IgD-negative memory B cell (primary cell): ENCODE data around the gene DHRS12. TPM values are rescaled to one million over a fixed set of nuclear protein-coding genes. Genes with fewer than 3 reads are reported as not detected.

ENCODE experiments used
- H3K27ac Mint-ChIP-seq, 3 donors: one replicate each; pipeline ENCODE4 v1.8.0; 2020 to 2022; ENCODE audit warnings: mild to moderate bottlenecking in 3 of 3, mixed read lengths in 3 of 3, moderate library complexity in 1 of 3
- H3K27me3 Mint-ChIP-seq: one replicate; pipeline ENCODE4 v1.8.0; 2021; ENCODE audit warnings: mixed read lengths
- H3K36me3 Mint-ChIP-seq: one replicate; pipeline ENCODE4 v1.8.0; 2020; ENCODE audit warnings: mild to moderate bottlenecking, mixed read lengths
- H3K4me1 Mint-ChIP-seq, 3 donors: one replicate each; pipeline ENCODE4 v1.8.0; 2020 to 2022; ENCODE audit warnings: mixed read lengths in 3 of 3, mild to moderate bottlenecking in 1 of 3
- H3K4me3 Mint-ChIP-seq, 4 donors: one replicate each; pipeline ENCODE4 v1.8.0; 2020 to 2022; ENCODE audit warnings: mild to moderate bottlenecking in 4 of 4, mixed read lengths in 4 of 4, moderate library complexity in 3 of 4
- H3K9me3 Mint-ChIP-seq, 3 donors: one replicate each; pipeline ENCODE4 v1.8.0; 2020 to 2021; ENCODE audit warnings: mixed read lengths in 3 of 3, mild to moderate bottlenecking in 1 of 3
- polyA plus RNA-seq: library from polyadenylated mRNA; unstranded; fragments of 300-500 nt; fragmentation: Illumina TruSeq; gene quantifications from one replicate; pipeline ENCODE4 v1.2.3, GENCODE V29; 2021

The DHRS12 gene
- 22.0 TPM for polyA plus RNA-seq

GRCh38 chr13:51803422-51804294 lies at the start of gene DHRS12:
Gene DHRS12 (minus strand): TSS chr13:51804163. CDS start chr13:51799659, 4,504 bp downstream.
- peak within 1 kb of the TSS; percentile 93 to 100 (median 99) for H3K27ac Mint-ChIP-seq
- H3K9me3 Mint-ChIP-seq: no peaks in the 10 kb centered on the region
- H3K36me3 Mint-ChIP-seq: peaks cover under 1% of the 10 kb centered on the region
- H3K4me1 Mint-ChIP-seq: peaks cover 12 to 30% (median 20%) of the 10 kb centered on the region in 3 donors
- H3K27me3 Mint-ChIP-seq: no peaks in the 10 kb centered on the region
- H3K4me3 Mint-ChIP-seq: peak within 1 kb of the TSS; percentile 92 to 99 (median 98)

GRCh38 chr13:51849145-51850101 lies 45.5 kb upstream of the DHRS12 start:
- Mint-ChIP-seq H3K4me1 (peaks cover 0 to 4% (median 3%) of the 10 kb centered on the region in 3 donors), H3K4me3 (no peak overlapping the region), H3K27me3 (peaks cover 17% of the 10 kb centered on the region), H3K9me3 (no peaks in the 10 kb centered on the region), H3K27ac (no peak overlapping the region), H3K36me3 (no peaks in the 10 kb centered on the region)

GRCh38 chr13:51848674-51849073 lies 44.7 kb upstream of the DHRS12 start:
- Mint-ChIP-seq H3K27ac (no peak overlapping the region), H3K4me3 (no peak overlapping the region), H3K36me3 (no peaks in the 10 kb centered on the region), H3K27me3 (peaks cover 13% of the 10 kb centered on the region), H3K4me1 (peaks cover 0 to 4% (median 3%) of the 10 kb centered on the region in 3 donors), H3K9me3 (no peaks in the 10 kb centered on the region)

- no peak overlapping the region for H3K4me3 Mint-ChIP-seq
- H3K27me3 Mint-ChIP-seq: peaks cover 9% of the 10 kb centered on the region
- no peaks in the 10 kb centered on the region for H3K9me3 Mint-ChIP-seq
- no peaks in the 10 kb centered on the region for H3K36me3 Mint-ChIP-seq
- no peak overlapping the region for H3K27ac Mint-ChIP-seq
- peaks cover 0 to 4% (median 3%) of the 10 kb centered on the region in 3 donors for H3K4me1 Mint-ChIP-seq
These were observed 42.8 kb upstream of the DHRS12 start for GRCh38 chr13:51846756-51847155.

- no peaks in the 10 kb centered on the region for H3K36me3 Mint-ChIP-seq
- H3K4me1 Mint-ChIP-seq: peaks cover 0 to 4% (median 3%) of the 10 kb centered on the region in 3 donors
- H3K27me3 Mint-ChIP-seq: peaks cover 9% of the 10 kb centered on the region
- no peak overlapping the region for H3K4me3 Mint-ChIP-seq
- no peak overlapping the region for H3K27ac Mint-ChIP-seq
- H3K9me3 Mint-ChIP-seq: no peaks in the 10 kb centered on the region
These were observed 41.8 kb upstream of the DHRS12 start for GRCh38 chr13:51845574-51846318.

- Mint-ChIP-seq H3K27ac (no peak within 1 kb of the TSS), H3K36me3 (no peaks in the 10 kb centered on the region), H3K4me1 (peaks cover 0 to 4% (median 3%) of the 10 kb centered on the region in 3 donors), H3K27me3 (peaks cover 9% of the 10 kb centered on the region), H3K9me3 (no peaks in the 10 kb centered on the region), H3K4me3 (peak within 1 kb of the TSS in 1 of 4 donors; percentile 58)
These were observed 41.1 kb upstream of the DHRS12 start, which contains the start of gene TMEM272 for GRCh38 chr13:51844862-51845573. Gene TMEM272 (minus strand): TSS chr13:51845177. CDS start chr13:51838530, 6,647 bp downstream.

- peaks cover 0 to 4% (median 3%) of the 10 kb centered on the region in 3 donors for H3K4me1 Mint-ChIP-seq
- H3K9me3 Mint-ChIP-seq: no peaks in the 10 kb centered on the region
- no peak overlapping the region for H3K27ac Mint-ChIP-seq
- H3K36me3 Mint-ChIP-seq: no peaks in the 10 kb centered on the region
- peaks cover 9% of the 10 kb centered on the region for H3K27me3 Mint-ChIP-seq
- no peak overlapping the region for H3K4me3 Mint-ChIP-seq
These were observed 39.6 kb upstream of the DHRS12 start for GRCh38 chr13:51843529-51843928.

- Mint-ChIP-seq H3K36me3 (no peaks in the 10 kb centered on the region), H3K27ac (no peak overlapping the region), H3K4me3 (no peak overlapping the region), H3K4me1 (peaks cover 0 to 4% (median 3%) of the 10 kb centered on the region in 3 donors), H3K9me3 (no peaks in the 10 kb centered on the region), H3K27me3 (peaks cover 9% of the 10 kb centered on the region)
These were observed 37.8 kb upstream of the DHRS12 start for GRCh38 chr13:51841732-51842131.

GRCh38 chr13:51840917-51841316 lies 37.0 kb upstream of the DHRS12 start:
- Mint-ChIP-seq H3K36me3 (no peaks in the 10 kb centered on the region), H3K27me3 (peaks cover 9% of the 10 kb centered on the region), H3K4me3 (no peak overlapping the region), H3K9me3 (peaks cover 0 to under 1% (median 0%) of the 10 kb centered on the region in 3 donors), H3K27ac (no peak overlapping the region), H3K4me1 (peaks cover 0 to 4% (median 3%) of the 10 kb centered on the region in 3 donors)

- peaks cover 0 to 2% (median 0%) of the 10 kb centered on the region in 3 donors for H3K4me1 Mint-ChIP-seq
- peaks cover 7% of the 10 kb centered on the region for H3K27me3 Mint-ChIP-seq
- no peaks in the 10 kb centered on the region for H3K36me3 Mint-ChIP-seq
- no peak overlapping the region for H3K27ac Mint-ChIP-seq
- peaks cover 0 to 1% (median 0%) of the 10 kb centered on the region in 3 donors for H3K9me3 Mint-ChIP-seq
- H3K4me3 Mint-ChIP-seq: no peak overlapping the region
These were observed 36.0 kb upstream of the DHRS12 start for GRCh38 chr13:51839711-51840540.

- peaks cover 0 to 1% (median 0%) of the 10 kb centered on the region in 3 donors for H3K9me3 Mint-ChIP-seq
- H3K27ac Mint-ChIP-seq: no peak overlapping the region
- no peaks in the 10 kb centered on the region for H3K36me3 Mint-ChIP-seq
- peaks cover 0 to under 1% (median 0%) of the 10 kb centered on the region in 3 donors for H3K4me1 Mint-ChIP-seq
- H3K4me3 Mint-ChIP-seq: no peak overlapping the region
- no peaks in the 10 kb centered on the region for H3K27me3 Mint-ChIP-seq
These were observed 34.4 kb upstream of the DHRS12 start for GRCh38 chr13:51838240-51838846.

GRCh38 chr13:51837016-51837415 lies 33.1 kb upstream of the DHRS12 start:
- H3K36me3 Mint-ChIP-seq: no peaks in the 10 kb centered on the region
- H3K9me3 Mint-ChIP-seq: peaks cover 0 to 1% (median 0%) of the 10 kb centered on the region in 3 donors
- H3K27ac Mint-ChIP-seq: no peak overlapping the region
- H3K4me3 Mint-ChIP-seq: no peak overlapping the region
- H3K27me3 Mint-ChIP-seq: peaks cover 5% of the 10 kb centered on the region
- H3K4me1 Mint-ChIP-seq: peaks cover 9 to 14% (median 10%) of the 10 kb centered on the region in 3 donors
